Gastroesophageal sphincter (tissue), 3 donors: ENCODE measurements around the gene SERGEF.

Experiments used
- EP300 ChIP-seq: sonication (generic); formaldehyde crosslinking; IDR thresholded peaks from one replicate; pipeline ENCODE4 v1.6.1; 2017; ENCODE audit warnings: antibody characterized with exemption, mild to moderate bottlenecking
- POLR2A ChIP-seq, 2 donors: fragments of 450-650 bp; IDR thresholded peaks; one replicate each; pipeline ENCODE4 v1.6.1; 2017; ENCODE audit warnings: antibody characterized with exemption in 2 of 2, mild to moderate bottlenecking in 2 of 2, moderate library complexity in 1 of 2
- POLR2AphosphoS5 ChIP-seq: sonication (generic); formaldehyde crosslinking; IDR thresholded peaks from one replicate; pipeline ENCODE4 v1.6.1; 2017; ENCODE audit warnings: antibody characterized with exemption
- TF ChIP-seq, protein P1 (sequence below), 4 experiments: fragments of 200-600 bp in 2 of 4; fragments of 450-650 bp in 2 of 4; sonication (generic) in 1 of 4; IDR thresholded peaks; one replicate each; pipeline ENCODE4 v1.5.1; 2017 to 2019; ENCODE audit warnings: antibody characterized with exemption in 4 of 4, mild to moderate bottlenecking in 2 of 4, moderate library complexity in 2 of 4

DNA sequence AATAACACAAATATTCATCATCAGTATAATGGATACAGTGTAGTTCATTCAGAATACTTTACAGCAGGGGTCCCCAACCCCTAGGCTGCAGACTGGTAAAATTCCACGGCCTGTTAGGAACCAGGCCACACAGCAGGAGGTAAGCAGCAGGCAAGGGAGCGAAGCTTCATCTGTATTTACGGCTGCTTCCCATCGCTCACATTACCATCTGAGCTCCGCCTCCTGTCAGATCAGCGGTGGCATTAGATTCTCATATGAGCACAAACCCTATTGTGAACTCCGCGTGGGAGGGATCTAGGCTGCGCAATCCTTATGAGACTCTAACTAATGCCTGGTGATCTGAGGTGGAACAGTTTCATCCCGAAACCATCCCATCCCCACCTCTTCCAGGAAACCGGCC lies 125.1 kb downstream of the SERGEF start:
- TF ChIP-seq, protein P1, sequence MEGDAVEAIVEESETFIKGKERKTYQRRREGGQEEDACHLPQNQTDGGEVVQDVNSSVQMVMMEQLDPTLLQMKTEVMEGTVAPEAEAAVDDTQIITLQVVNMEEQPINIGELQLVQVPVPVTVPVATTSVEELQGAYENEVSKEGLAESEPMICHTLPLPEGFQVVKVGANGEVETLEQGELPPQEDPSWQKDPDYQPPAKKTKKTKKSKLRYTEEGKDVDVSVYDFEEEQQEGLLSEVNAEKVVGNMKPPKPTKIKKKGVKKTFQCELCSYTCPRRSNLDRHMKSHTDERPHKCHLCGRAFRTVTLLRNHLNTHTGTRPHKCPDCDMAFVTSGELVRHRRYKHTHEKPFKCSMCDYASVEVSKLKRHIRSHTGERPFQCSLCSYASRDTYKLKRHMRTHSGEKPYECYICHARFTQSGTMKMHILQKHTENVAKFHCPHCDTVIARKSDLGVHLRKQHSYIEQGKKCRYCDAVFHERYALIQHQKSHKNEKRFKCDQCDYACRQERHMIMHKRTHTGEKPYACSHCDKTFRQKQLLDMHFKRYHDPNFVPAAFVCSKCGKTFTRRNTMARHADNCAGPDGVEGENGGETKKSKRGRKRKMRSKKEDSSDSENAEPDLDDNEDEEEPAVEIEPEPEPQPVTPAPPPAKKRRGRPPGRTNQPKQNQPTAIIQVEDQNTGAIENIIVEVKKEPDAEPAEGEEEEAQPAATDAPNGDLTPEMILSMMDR (IDR thresholded peaks at IDR 0.05): no peak
- TF ChIP-seq POLR2AphosphoS5 (no peak), EP300 (no peak), POLR2A (IDR thresholded peaks at IDR 0.05) (no peak)
